ENCODE data around the gene ZNF638. TPM values are rescaled to one million over a fixed set of nuclear protein-coding genes. Genes with fewer than 3 reads are reported as not detected.

Gene ZNF638
- total RNA-seq, 2 experiments from 2014 or later = 81.1 to 86.0 TPM

- H3K27ac Mint-ChIP-seq = no peak overlapping the region
- H3K4me1 Mint-ChIP-seq (ENCODE audit: low read depth) = peaks cover 17% of the 10 kb centered on the region
- TF ChIP-seq CTCF (IDR thresholded peaks at IDR 0.05) = no peak
- POLR2A ChIA-PET = interaction anchor here (1.3 kb wide), 1 partner anchor 8 kb away, joined by 3 read pairs; no protein-coding TSS in a partner anchor
- ATAC-seq (no peak), DNase-seq (no peak)
- H3K36me3 Mint-ChIP-seq (ENCODE audit: low read depth) = no peaks in the 10 kb centered on the region
- CTCF ChIA-PET = interaction anchor here (0.8 to 1.6 kb wide), 4 partner anchors 8 to 130 kb away, joined by 3 to 7 read pairs (median 4); no protein-coding TSS in a partner anchor
- intact Hi-C loops (cut with micrococcal nuclease) = no loop called here
- H3K4me3 Mint-ChIP-seq = no peak overlapping the region
- no peaks in the 10 kb centered on the region for H3K9me3 Mint-ChIP-seq
- H3K27me3 Mint-ChIP-seq = peaks cover 25% of the 10 kb centered on the region
Observed at GRCh38 chr2:71451705-71452104, 120.1 kb downstream of the ZNF638 start.

- CTCF ChIA-PET = interaction anchor here (0.9 to 1.6 kb wide), 5 partner anchors 9 to 131 kb away, joined by 3 to 8 read pairs (median 4); no protein-coding TSS in a partner anchor
- POLR2A ChIA-PET = no interaction called here
- Mint-ChIP-seq H3K4me3 (no peak overlapping the region), H3K27ac (no peak overlapping the region), H3K27me3 (peaks cover 25% of the 10 kb centered on the region), H3K4me1 (ENCODE audit: low read depth) (peaks cover 17% of the 10 kb centered on the region), H3K9me3 (no peaks in the 10 kb centered on the region), H3K36me3 (ENCODE audit: low read depth) (no peaks in the 10 kb centered on the region)
- DNase-seq (peak; percentile 72), ATAC-seq (peak; percentile 92)
- no peak for TF ChIP-seq CTCF (IDR thresholded peaks at IDR 0.05)
- intact Hi-C loops (cut with micrococcal nuclease) = no loop called here
Observed at GRCh38 chr2:71452565-71452964, 121.0 kb downstream of the ZNF638 start.

- H3K27ac Mint-ChIP-seq = no peak within 1 kb of the TSS
- no peaks in the 10 kb centered on the region for H3K9me3 Mint-ChIP-seq
- TF ChIP-seq CTCF (IDR thresholded peaks at IDR 0.05) = no peak
- intact Hi-C loops (cut with micrococcal nuclease) = no loop called here
- ATAC-seq (peak; percentile 19), DNase-seq (peak; percentile 20)
- ChIA-PET CTCF (interaction anchor here (0.9 to 2.4 kb wide), 6 partner anchors 7 to 154 kb away, joined by 3 to 8 read pairs (median 4); no protein-coding TSS in a partner anchor), POLR2A (no interaction called here)
- H3K36me3 Mint-ChIP-seq (ENCODE audit: low read depth) = no peaks in the 10 kb centered on the region
- peaks cover 17% of the 10 kb centered on the region for H3K4me1 Mint-ChIP-seq (ENCODE audit: low read depth)
- H3K4me3 Mint-ChIP-seq = peak within 1 kb of the TSS; percentile 28
- peaks cover 25% of the 10 kb centered on the region for H3K27me3 Mint-ChIP-seq
Observed at GRCh38 chr2:71453404-71454220, 122.0 kb downstream of the ZNF638 start, which contains the start of gene DYSF. TSS of gene DYSF (plus strand) at chr2:71453561.

GRCh38 chr2:71454221-71455010, 122.8 kb downstream of the ZNF638 start:
- H3K27me3 Mint-ChIP-seq = peaks cover 25% of the 10 kb centered on the region
- H3K36me3 Mint-ChIP-seq (ENCODE audit: low read depth) = no peaks in the 10 kb centered on the region
- intact Hi-C loops (cut with micrococcal nuclease) = no loop called here
- H3K9me3 Mint-ChIP-seq = no peaks in the 10 kb centered on the region
- TF ChIP-seq CTCF (IDR thresholded peaks at IDR 0.05) = no peak
- peaks cover 12% of the 10 kb centered on the region for H3K4me1 Mint-ChIP-seq (ENCODE audit: low read depth)
- ATAC-seq = no peak
- no peak overlapping the region for H3K4me3 Mint-ChIP-seq
- H3K27ac Mint-ChIP-seq = no peak overlapping the region
- no peak for DNase-seq
- POLR2A ChIA-PET = interaction anchor here (0.9 kb wide), 1 partner anchor 37 kb away, joined by 3 read pairs; no protein-coding TSS in a partner anchor
- CTCF ChIA-PET = interaction anchor here (2.4 kb wide), 1 partner anchor 155 kb away, joined by 6 read pairs; no protein-coding TSS in a partner anchor

Measured in activated CD8-positive, alpha-beta T cell treated with anti-CD3 and anti-CD28 coated beads for 36 hours (primary cell).